GM12878 (cell line): ENCODE data around the gene ZNF462. TPM values are rescaled to one million over a fixed set of nuclear protein-coding genes. Genes with fewer than 3 reads are reported as not detected.

Source experiments
- ATAC-seq: fragments of 200-7000 bp; cut with Tn5 transposase; 3 replicates; pipeline ENCODE4 v1.9.1; 2020; ENCODE audit warnings: mild to moderate bottlenecking, moderate library complexity
- BruUV-seq: library from RNA; stranded (reverse); fragments of 400-500 nt; replicated peaks from 2 replicates; lab custom pipeline; 2021; lab: Mats Ljungman, UMichigan
- CTCF ChIA-PET: fragments of 300-600 bp; sonication (Branson Sonifier 250); formaldehyde crosslinking; extraction: SDS; loops from one replicate; lab custom pipeline; 2021; ENCODE audit warnings: inconsistent platforms; lab: Yijun Ruan, JAX
- POLR2A ChIA-PET: fragments of 350-600 bp; formaldehyde crosslinking; extraction: SDS; loops from one replicate; lab custom pipeline; 2021; ENCODE audit warnings: inconsistent platforms; lab: Charles Lee
- RAD21 ChIA-PET: fragments of 300-600 bp; sonication (Branson Sonifier 250); formaldehyde crosslinking; loops from one replicate; lab custom pipeline; 2023; ENCODE audit warnings: antibody characterized with exemption; ENCODE audit not compliant: unreplicated experiment; lab: Charles Lee
- SMC1A ChIA-PET: fragments of 300-600 bp; sonication (Branson Sonifier 250); formaldehyde crosslinking; loops from one replicate; lab custom pipeline; 2023; ENCODE audit not compliant: unreplicated experiment, uncharacterized antibody; lab: Charles Lee
- DNase-seq: peaks from one replicate; pipeline ENCODE4 v3.0.0-alpha.2; 2011; ENCODE audit warnings: low read depth, low spot score
- FAIRE-seq: peaks from 3 replicates; lab custom pipeline; 2011; peaks lifted over from hg19 to GRCh38; lab: Jason Lieb, UNC
- H2AFZ ChIP-seq: 2 replicates; pipeline ENCODE4 v1.6.0; 2011; ENCODE audit warnings: low read depth, low read length, control low read depth; ENCODE audit not compliant: control insufficient read depth
- H3K27ac ChIP-seq: 2 replicates; pipeline ENCODE4 v1.5.1; 2011; ENCODE audit warnings: control low read depth; ENCODE audit not compliant: control insufficient read depth, insufficient read depth
- H3K27me3 ChIP-seq, 2 experiments: replicated peaks in 1 of 2; 2 replicates each; pipeline versions ENCODE4 v1.6.0 to v1.6.1; 2011; ENCODE audit warnings: low read length in 1 of 2; ENCODE audit not compliant: control insufficient read depth in 2 of 2, insufficient read depth in 2 of 2
- H3K36me3 ChIP-seq, 2 experiments: 2 replicates each; pipeline ENCODE4 v1.5.1; 2011; ENCODE audit warnings: low read length in 1 of 2; ENCODE audit not compliant: control insufficient read depth in 2 of 2, insufficient read depth in 2 of 2
- H3K4me1 ChIP-seq: 2 replicates; pipeline ENCODE4 v1.6.1; 2011; ENCODE audit warnings: mild to moderate bottlenecking, low read length, moderate library complexity, mixed read lengths; ENCODE audit not compliant: control insufficient read depth, insufficient read depth
- H3K4me2 ChIP-seq: 2 replicates; pipeline ENCODE4 v1.6.0; 2011; ENCODE audit warnings: control low read depth; ENCODE audit not compliant: control insufficient read depth, insufficient read depth
- H3K4me3 ChIP-seq: fragments of 200-600 bp; sonication (generic); 2 replicates; pipeline ENCODE4 v1.5.1; 2016
- H3K79me2 ChIP-seq: 2 replicates; pipeline ENCODE4 v1.6.0; 2011; ENCODE audit warnings: low read length; ENCODE audit not compliant: control insufficient read depth, insufficient read depth
- H3K9ac ChIP-seq: 2 replicates; pipeline ENCODE4 v1.8.0; 2011; ENCODE audit warnings: low read length, control low read depth, mixed read lengths; ENCODE audit not compliant: control insufficient read depth, insufficient read depth
- H3K9me3 ChIP-seq: replicated peaks from 3 replicates; pipeline ENCODE4 v1.5.1; 2011; ENCODE audit warnings: mild to moderate bottlenecking, low read length; ENCODE audit not compliant: control insufficient read depth, insufficient read depth
- H4K20me1 ChIP-seq: 2 replicates; pipeline ENCODE4 v1.6.0; 2011; ENCODE audit not compliant: control insufficient read depth, insufficient read depth
- BCL11A ChIP-seq: IDR thresholded peaks from 2 replicates; pipeline ENCODE4 v1.6.1; 2011; ENCODE audit warnings: low read depth, low read length
- RAD51 ChIP-seq: fragments of 450-650 bp; IDR thresholded peaks from 2 replicates; pipeline ENCODE4 v1.6.1; 2016; ENCODE audit warnings: moderate library complexity, mild to moderate bottlenecking, inconsistent platforms
- WGBS: methylation state at CpG from one replicate; pipeline ENCODE4 v1.1.6; 2016; ENCODE audit warnings: low lambda C conversion rate; ENCODE audit not compliant: insufficient replicate concordance, insufficient coverage; ENCODE audit errors: missing lambda C conversion rate; 5-methylcytosine and 5-hydroxymethylcytosine counted together
- in situ Hi-C: fragments of 300-500 bp; cut with MboI; formaldehyde crosslinking; loops from 9 replicates; pipeline ENCODE4 v1.14.3; 2018; ENCODE audit warnings: mixed read lengths
- intact Hi-C: fragments of 100-400 bp; cut with micrococcal nuclease; formaldehyde crosslinking; loops from one replicate; pipeline ENCODE4 v1.14.2; 2022; ENCODE audit not compliant: unreplicated experiment
- polyA plus RNA-seq, 11 experiments: library from polyadenylated mRNA; depleted of rRNA in 4 of 11; unstranded in 6 of 11; stranded (reverse) in 5 of 11; fragments of >200 nt; fragmentation: Nextera tagmentation in 4 of 11; fragmentation: Illumina TruSeq in 1 of 11; extraction: Ambion mirVana in 4 of 11; extraction: Trizol in 1 of 11; gene quantifications; 1 replicate in 1 of 11; 2 replicates in 10 of 11; pipeline versions ENCODE4 v1.2.1 to v1.2.3, GENCODE V29; 2011 to 2016; ENCODE audit warnings: inconsistent platforms in 2 of 11, missing spikeins in 2 of 11, low read depth in 1 of 11
- total RNA-seq, 4 experiments: library from RNA; depleted of rRNA in 3 of 4; stranded (reverse); fragments of >200 nt in 3 of 4; fragmentation: Illumina TruSeq in 1 of 4; extraction: Trizol in 1 of 4; gene quantifications; 2 replicates each; pipeline versions ENCODE4 v1.2.1 to v1.2.3, GENCODE V29; 2013 to 2021
- TF ChIP-seq, protein P1 (sequence below): IDR thresholded peaks from 2 replicates; pipeline ENCODE4 v1.6.1; 2011; ENCODE audit warnings: borderline replicate concordance, low read depth, mild to moderate bottlenecking, moderate library complexity, low read length; ENCODE audit not compliant: insufficient read depth, poor library complexity, severe bottlenecking
- TF ChIP-seq, protein P2 (sequence below): fragments of 450-650 bp; IDR thresholded peaks from 2 replicates; pipeline ENCODE4 v1.6.1; 2017; ENCODE audit warnings: mild to moderate bottlenecking, low read depth, inconsistent platforms; ENCODE audit not compliant: poor library complexity, severe bottlenecking

Gene ZNF462
- total and polyA plus RNA-seq, 10 of the 15 experiments (the other 5 are each of a cell fraction or from before 2014, with no cell fraction given), result 0.27 to 13.7 (median 0.55) TPM

GRCh38 chr9:106962615-106963363 is 99.8 kb downstream of the ZNF462 start:
- intact Hi-C loops (no loop called here), in situ Hi-C loops (no loop called here)
- ATAC-seq, result no peak
- H3K27ac ChIP-seq, result no peak overlapping the region
- no peak for DNase-seq
- RAD21 ChIA-PET, result interaction anchor here (0.6 to 1.4 kb wide), 4 partner anchors 18 to 179 kb away, joined by 3 to 4 read pairs (median 3); no protein-coding TSS in a partner anchor
- H3K27me3 ChIP-seq, result no peaks in the 10 kb centered on the region
- no peaks in the 10 kb centered on the region for H3K79me2 ChIP-seq
- TF ChIP-seq RAD51 (no peak), BCL11A (no peak)
- TF ChIP-seq, protein P1, sequence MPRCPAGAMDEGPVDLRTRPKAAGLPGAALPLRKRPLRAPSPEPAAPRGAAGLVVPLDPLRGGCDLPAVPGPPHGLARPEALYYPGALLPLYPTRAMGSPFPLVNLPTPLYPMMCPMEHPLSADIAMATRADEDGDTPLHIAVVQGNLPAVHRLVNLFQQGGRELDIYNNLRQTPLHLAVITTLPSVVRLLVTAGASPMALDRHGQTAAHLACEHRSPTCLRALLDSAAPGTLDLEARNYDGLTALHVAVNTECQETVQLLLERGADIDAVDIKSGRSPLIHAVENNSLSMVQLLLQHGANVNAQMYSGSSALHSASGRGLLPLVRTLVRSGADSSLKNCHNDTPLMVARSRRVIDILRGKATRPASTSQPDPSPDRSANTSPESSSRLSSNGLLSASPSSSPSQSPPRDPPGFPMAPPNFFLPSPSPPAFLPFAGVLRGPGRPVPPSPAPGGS, result no peak
- TF ChIP-seq, protein P2, sequence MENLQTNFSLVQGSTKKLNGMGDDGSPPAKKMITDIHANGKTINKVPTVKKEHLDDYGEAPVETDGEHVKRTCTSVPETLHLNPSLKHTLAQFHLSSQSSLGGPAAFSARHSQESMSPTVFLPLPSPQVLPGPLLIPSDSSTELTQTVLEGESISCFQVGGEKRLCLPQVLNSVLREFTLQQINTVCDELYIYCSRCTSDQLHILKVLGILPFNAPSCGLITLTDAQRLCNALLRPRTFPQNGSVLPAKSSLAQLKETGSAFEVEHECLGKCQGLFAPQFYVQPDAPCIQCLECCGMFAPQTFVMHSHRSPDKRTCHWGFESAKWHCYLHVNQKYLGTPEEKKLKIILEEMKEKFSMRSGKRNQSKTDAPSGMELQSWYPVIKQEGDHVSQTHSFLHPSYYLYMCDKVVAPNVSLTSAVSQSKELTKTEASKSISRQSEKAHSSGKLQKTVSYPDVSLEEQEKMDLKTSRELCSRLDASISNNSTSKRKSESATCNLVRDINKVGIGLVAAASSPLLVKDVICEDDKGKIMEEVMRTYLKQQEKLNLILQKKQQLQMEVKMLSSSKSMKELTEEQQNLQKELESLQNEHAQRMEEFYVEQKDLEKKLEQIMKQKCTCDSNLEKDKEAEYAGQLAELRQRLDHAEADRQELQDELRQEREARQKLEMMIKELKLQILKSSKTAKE, result no peak
- TF ChIP-seq, all 136 proteins: peak for 0
- Histone ChIP-seq H3K4me2 (no peak overlapping the region), H3K9ac (no peak overlapping the region), H3K9me3 (no peaks in the 10 kb centered on the region; the same call in 2 of the 3 replicates), H3K36me3 (no peaks in the 10 kb centered on the region; a peak in 1 of 4 replicates), H4K20me1 (no peaks in the 10 kb centered on the region), H3K4me3 (no peak overlapping the region), H3K4me1 (no peaks in the 10 kb centered on the region), H2AFZ (no peak overlapping the region)
- WGBS, result 60% methylated on average over 8 of the region's 8 CpGs
- ChIA-PET CTCF (interaction anchor here (1.0 kb wide), 1 partner anchor 41 kb away, joined by 3 read pairs; no protein-coding TSS in a partner anchor), SMC1A (interaction anchor here (0.6 to 1.5 kb wide), 4 partner anchors 10 to 755 kb away, joined by 3 to 9 read pairs (median 3); no protein-coding TSS in a partner anchor), POLR2A (interaction anchor here (1.1 kb wide), 1 partner anchor 212 kb away, joined by 4 read pairs; no protein-coding TSS in a partner anchor)
- FAIRE-seq, result no peak
- no TSS peak for BruUV-seq
